Kidney (tissue), 14 donors: Measurements from ENCODE around the gene SLC38A9. TPM values are rescaled to one million over a fixed set of nuclear protein-coding genes. Genes with fewer than 3 reads are reported as not detected.

Source experiments
- DNase-seq, 5 donors: peaks; one replicate each; pipeline ENCODE4 v3.0.0-alpha.2; 2013 to 2020
- FAIRE-seq: peaks from 2 replicates; lab custom pipeline; 2012; peaks lifted over from hg19 to GRCh38; lab: Jason Lieb, UNC
- H3K27ac ChIP-seq, 2 donors: one replicate each; pipeline ENCODE4 v1.7.0; 2013; ENCODE audit warnings: low read depth in 2 of 2, low read length in 2 of 2, inconsistent platforms in 1 of 2
- H3K27me3 ChIP-seq: one replicate; pipeline ENCODE4 v1.7.1; 2013; ENCODE audit warnings: low read length, inconsistent platforms; ENCODE audit not compliant: control insufficient read depth, insufficient read depth
- H3K36me3 ChIP-seq, 3 donors: one replicate each; pipeline versions ENCODE4 v1.7.0 to v1.7.1; 2013; ENCODE audit warnings: low read length in 3 of 3, control low read depth in 1 of 3, inconsistent platforms in 1 of 3; ENCODE audit not compliant: insufficient read depth in 3 of 3, control insufficient read depth in 2 of 3
- H3K4me1 ChIP-seq, 3 donors: one replicate each; pipeline versions ENCODE4 v1.7.0 to v1.7.1; 2013; ENCODE audit warnings: low read length in 3 of 3, inconsistent platforms in 1 of 3, low read depth in 1 of 3; ENCODE audit not compliant: control insufficient read depth in 2 of 3, insufficient read depth in 2 of 3
- H3K4me3 ChIP-seq, 3 donors: one replicate each; pipeline versions ENCODE4 v1.7.0 to v1.8.1; 2013; ENCODE audit warnings: low read length in 3 of 3, control low read depth in 1 of 3, inconsistent platforms in 1 of 3
- H3K9ac ChIP-seq, 3 donors: one replicate each; pipeline versions ENCODE4 v1.7.0 to v1.7.1; 2013; ENCODE audit warnings: low read length in 3 of 3, control low read depth in 1 of 3, inconsistent platforms in 1 of 3
- H3K9me3 ChIP-seq, 3 donors: one replicate each; pipeline versions ENCODE4 v1.7.0 to v1.7.1; 2013; ENCODE audit warnings: low read length in 3 of 3, control low read depth in 1 of 3, inconsistent platforms in 1 of 3; ENCODE audit not compliant: control insufficient read depth in 2 of 3, insufficient read depth in 1 of 3
- intact Hi-C: fragments of 100-400 bp; cut with DNase I; formaldehyde crosslinking; loops from one replicate; pipeline ENCODE4 v1.11.1; 2022
- polyA plus RNA-seq: library from polyadenylated mRNA; stranded (reverse); fragments of 350-450 nt; fragmentation: Illumina TruSeq; extraction: RNeasy Lipid Tissue Mini Kit (QIAGEN cat#74804); gene quantifications from one replicate; pipeline ENCODE4 v1.2.3, GENCODE V29; 2014; ENCODE audit warnings: low read depth, low replicate concordance; ENCODE audit not compliant: insufficient read depth
- total RNA-seq: library from RNA; stranded (reverse); fragmentation: NEBNext Ultra II Directional; extraction: Animal tissue kit (Norgen Biotek cat#: 25700); gene quantifications from one replicate; pipeline ENCODE4 v1.2.1, GENCODE V29; 2021
- TF ChIP-seq, protein P1 (sequence below): IDR thresholded peaks from 3 replicates; pipeline ENCODE4 v1.5.1; 2012; ENCODE audit warnings: mild to moderate bottlenecking, moderate library complexity, borderline replicate concordance; ENCODE audit not compliant: insufficient read depth; ENCODE audit errors: extremely low read depth
- donor health status: control.
- donor health status: control.
- donor health status: control.
- donor health status: control.
- donor health status: control.
- donor health status: DM: yes; HTN: yes; CAD: no.
- donor health status: Normal renal cell carcinoma (clear cell type).

SLC38A9 gene
- total and polyA plus RNA-seq, 2 donors from 2014 or later, result 5.8 to 24.8 TPM

DNA sequence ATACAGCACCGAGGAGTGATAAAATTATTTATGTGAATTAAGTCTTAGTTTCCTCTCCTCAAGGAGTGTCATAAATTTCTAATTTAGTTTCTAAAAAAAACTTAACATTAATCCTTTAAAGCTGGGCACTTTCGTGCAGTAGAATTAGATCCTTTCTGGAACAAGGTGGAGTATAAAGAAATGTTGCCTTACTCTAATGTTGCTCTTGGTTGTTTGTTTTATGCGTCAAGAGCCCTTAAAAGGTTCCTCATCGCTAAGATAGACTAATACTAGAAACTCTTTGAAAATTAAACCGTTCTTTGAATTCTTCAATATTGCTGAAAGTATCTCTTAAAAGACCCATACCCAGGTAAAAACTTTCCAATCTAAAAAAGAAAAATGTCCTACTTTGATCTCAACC lies 93.8 kb downstream of the SLC38A9 start:
- no peaks in the 10 kb centered on the region for H3K27me3 ChIP-seq
- FAIRE-seq, result no peak
- no peak for DNase-seq
- H3K36me3 ChIP-seq, result no peaks in the 10 kb centered on the region
- TF ChIP-seq, protein P1, sequence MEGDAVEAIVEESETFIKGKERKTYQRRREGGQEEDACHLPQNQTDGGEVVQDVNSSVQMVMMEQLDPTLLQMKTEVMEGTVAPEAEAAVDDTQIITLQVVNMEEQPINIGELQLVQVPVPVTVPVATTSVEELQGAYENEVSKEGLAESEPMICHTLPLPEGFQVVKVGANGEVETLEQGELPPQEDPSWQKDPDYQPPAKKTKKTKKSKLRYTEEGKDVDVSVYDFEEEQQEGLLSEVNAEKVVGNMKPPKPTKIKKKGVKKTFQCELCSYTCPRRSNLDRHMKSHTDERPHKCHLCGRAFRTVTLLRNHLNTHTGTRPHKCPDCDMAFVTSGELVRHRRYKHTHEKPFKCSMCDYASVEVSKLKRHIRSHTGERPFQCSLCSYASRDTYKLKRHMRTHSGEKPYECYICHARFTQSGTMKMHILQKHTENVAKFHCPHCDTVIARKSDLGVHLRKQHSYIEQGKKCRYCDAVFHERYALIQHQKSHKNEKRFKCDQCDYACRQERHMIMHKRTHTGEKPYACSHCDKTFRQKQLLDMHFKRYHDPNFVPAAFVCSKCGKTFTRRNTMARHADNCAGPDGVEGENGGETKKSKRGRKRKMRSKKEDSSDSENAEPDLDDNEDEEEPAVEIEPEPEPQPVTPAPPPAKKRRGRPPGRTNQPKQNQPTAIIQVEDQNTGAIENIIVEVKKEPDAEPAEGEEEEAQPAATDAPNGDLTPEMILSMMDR, result no peak
- intact Hi-C loops, result no loop called here
- no peak overlapping the region for H3K27ac ChIP-seq
- H3K9ac ChIP-seq, result no peak overlapping the region
- no peaks in the 10 kb centered on the region for H3K9me3 ChIP-seq
- no peaks in the 10 kb centered on the region for H3K4me1 ChIP-seq
- H3K4me3 ChIP-seq, result no peak overlapping the region

DNA sequence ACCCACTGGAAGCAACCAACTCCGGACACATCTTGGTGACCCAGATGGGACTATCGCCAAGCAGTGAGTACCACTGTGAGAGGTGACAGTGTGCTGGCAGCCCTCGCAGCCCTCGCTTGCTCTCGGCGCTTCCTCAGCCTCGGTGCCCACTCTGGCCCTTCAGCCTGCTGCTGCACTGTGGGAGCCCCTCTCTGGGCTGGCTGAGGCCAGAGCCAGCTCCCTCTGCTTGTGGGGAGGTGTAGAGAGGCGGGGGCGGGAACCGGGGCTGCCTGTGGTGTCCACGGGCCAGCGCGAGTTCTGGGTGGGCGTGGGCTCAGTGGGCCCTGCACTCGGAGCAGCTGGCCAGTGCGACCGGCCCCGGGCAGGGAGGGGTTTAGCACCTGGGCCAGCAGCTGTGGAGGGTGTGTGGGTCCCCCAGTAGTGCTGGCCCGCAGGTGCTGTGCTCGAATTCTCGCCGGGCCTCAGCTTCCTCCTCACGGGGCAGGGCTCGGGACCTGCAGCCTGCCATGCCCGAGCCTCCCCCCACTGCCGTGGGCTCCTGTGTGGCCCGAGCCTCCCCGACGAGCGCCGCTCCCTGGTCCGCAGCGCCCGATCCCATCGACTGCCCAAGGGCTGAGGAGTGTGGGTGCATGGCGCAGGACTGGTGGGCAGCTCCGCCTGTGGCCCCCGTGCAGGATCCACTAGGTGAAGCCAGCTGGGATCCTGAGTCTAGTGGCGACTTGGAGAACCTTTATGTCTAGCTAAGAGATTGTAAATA lies 98.8 kb downstream of the SLC38A9 start:
- Histone ChIP-seq H3K9me3 (no peaks in the 10 kb centered on the region), H3K4me1 (no peaks in the 10 kb centered on the region), H3K9ac (no peak overlapping the region), H3K27me3 (no peaks in the 10 kb centered on the region), H3K27ac (no peak overlapping the region), H3K36me3 (no peaks in the 10 kb centered on the region), H3K4me3 (no peak overlapping the region)
- no peak for FAIRE-seq
- DNase-seq, result no peak
- TF ChIP-seq, protein P1, result no peak
- intact Hi-C loops, result no loop called here

DNA sequence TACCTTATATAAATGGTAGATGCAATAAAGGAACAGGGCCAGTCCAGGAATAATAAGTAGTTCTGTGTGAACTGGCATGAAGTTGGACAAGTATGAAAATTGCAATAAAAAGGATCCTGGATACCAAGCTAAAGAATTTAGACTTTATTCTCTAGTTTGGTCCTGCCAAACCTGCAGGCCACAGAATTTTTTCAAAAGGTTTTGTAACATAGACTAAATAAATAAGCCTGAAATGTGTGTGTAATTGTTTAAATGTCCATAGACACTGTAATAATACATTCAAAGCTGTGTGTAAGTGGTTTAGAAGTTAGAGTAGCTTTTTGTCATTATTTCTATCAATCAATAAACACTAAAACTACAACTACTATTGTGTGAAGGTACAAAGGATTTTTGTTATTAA lies 101.6 kb downstream of the SLC38A9 start:
- no peak overlapping the region for H3K27ac ChIP-seq

More for the DNA sequence above, 101.6 kb downstream of the SLC38A9 start:
- intact Hi-C loops, result no loop called here
- Histone ChIP-seq H3K27me3 (no peaks in the 10 kb centered on the region), H3K4me3 (no peak overlapping the region), H3K9ac (no peak overlapping the region), H3K9me3 (no peaks in the 10 kb centered on the region), H3K4me1 (no peaks in the 10 kb centered on the region), H3K36me3 (no peaks in the 10 kb centered on the region)
- TF ChIP-seq, protein P1, result no peak
- FAIRE-seq, result no peak
- DNase-seq, result no peak
